Activated T-helper 9 cell treated with anti-CD3 and anti-CD28 coated beads, Interleukin-2, amount 50 U/mL, for 16 hours (primary cell): ENCODE data around the gene RASSF3.
"Not testable (repeated sequence)": the region's sequence is repeated elsewhere in the genome, so short reads cannot be mapped to it uniquely, and the experiment has no call there.

Source experiments
- DNase-seq: peaks from one replicate; pipeline ENCODE4 v3.0.0-alpha.2; 2020; ENCODE audit warnings: low read depth

RASSF3 gene, protein sequence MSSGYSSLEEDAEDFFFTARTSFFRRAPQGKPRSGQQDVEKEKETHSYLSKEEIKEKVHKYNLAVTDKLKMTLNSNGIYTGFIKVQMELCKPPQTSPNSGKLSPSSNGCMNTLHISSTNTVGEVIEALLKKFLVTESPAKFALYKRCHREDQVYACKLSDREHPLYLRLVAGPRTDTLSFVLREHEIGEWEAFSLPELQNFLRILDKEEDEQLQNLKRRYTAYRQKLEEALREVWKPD

GRCh38 chr12:64610079-64610659, at the start of gene RASSF3:
RASSF3 (plus strand) TSS chr12:64610495; CDS start chr12:64610633, 138 bp downstream.
- peak; percentile 64 for DNase-seq

DNA sequence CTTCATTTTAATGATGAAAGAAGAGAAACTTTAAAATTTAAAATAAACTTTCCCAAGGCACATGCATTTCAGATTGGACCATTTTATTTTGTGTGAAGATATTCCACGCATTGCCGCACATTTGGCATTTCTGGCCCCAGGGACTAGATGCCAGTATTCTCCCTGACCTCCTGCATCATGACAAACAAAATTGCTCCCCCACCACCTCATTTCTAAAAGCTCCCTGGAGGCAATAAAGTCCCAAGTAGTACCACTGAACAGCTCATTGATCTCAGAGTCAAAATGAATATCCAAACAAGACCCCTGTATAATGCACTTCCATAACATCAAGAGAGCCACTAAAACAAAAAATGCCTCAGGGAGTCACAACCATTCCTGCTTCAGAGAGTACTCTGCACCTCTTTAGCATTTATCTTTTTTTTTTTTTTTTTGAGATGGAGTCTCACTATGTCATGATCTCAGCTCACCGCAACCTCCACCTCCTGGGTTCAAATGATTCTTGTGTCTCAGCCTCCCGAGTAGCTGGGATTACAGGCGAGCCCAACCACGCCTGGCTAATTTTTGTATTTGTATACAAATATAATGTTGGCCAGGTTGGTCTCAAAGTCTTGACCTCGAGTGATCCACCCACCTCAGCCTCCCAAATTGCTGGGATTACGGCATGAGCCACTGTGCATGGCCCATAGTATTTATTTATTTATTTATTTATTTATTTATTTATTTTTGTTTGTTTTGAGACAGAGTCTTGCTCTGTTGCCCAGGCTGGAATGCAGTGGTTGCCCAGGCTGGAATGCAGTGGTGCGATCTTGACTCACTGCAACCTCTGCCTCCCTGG, 48.8 kb upstream of the RASSF3 start:
- no peak for DNase-seq

GRCh38 chr12:64566122-64566521, 44.2 kb upstream of the RASSF3 start:
- DNase-seq = no peak

GRCh38 chr12:64566831-64567517, 43.3 kb upstream of the RASSF3 start:
- DNase-seq = no peak

DNA sequence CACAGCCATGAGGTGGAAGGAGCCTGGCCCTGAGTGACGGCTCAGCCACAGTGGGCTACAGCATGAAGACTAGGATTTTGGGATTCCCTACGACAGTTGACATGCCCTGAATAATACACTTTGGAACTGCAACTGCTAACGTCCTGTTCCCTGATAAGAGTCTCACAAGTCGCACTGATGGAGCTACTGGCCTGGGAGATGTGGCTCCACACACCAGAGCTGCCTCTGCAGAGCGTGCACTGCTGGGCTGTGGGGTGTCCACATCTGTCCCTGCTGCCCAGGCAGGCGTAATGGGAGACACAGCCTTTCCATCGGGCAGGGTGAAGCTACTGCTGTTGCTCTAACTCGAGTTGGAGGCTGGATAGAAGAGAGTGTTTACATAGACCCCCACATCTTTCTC, 42.7 kb upstream of the RASSF3 start:
- DNase-seq = no peak

DNA sequence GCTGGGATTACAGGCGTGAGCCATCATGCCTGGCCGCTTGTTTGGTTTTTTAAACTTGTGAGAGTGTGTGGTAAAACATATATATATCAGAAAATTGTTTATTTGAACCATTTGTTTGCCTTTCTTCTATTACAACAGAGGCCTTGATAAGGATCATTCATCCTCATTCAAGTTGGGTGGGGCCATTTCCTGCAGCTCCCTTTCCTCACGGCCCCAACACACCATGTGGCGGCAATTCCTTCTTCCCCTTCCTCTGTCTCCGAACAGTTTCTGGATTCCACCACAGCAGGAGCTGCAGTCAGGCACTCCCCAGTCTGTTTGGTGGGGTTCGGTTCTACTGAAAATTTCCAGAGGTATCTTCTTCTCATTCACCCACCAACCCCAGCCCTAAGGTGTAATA, 42.0 kb upstream of the RASSF3 start:
- DNase-seq = no peak

DNA sequence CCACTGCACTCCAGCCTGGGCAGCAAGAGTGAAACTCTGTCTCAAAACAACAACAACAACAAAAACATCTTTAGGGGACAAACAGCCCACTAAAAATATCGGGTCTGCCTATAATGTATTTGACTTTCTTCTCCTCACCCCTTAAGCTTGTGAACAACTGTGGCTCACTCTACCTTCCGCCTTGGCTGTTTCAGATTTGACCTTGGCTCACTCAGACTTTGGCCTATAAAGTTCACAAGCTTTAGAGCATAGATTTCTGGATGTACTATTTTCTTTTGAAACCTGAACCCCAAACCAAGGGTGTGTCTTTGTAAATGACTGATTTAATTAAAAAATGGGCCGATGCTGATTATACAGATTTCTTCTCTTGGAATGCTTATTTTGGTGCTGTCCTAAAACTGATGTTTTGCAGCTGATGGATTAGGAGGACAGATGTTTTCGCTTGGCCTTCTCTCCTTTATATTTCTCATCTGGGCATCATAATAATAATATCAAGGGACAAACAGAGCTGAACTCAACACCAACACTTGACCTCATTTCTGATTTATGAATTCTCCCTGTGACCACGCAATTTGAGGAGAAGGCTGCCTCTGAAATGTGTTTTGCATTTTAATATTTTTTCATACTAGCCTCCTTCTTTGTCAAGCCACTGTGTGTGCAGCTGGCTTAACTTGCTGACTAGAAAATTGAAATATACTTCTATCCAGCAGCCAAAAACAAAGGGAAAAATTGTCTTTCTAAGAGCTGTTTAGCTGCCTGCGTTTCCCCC, 40.2 kb upstream of the RASSF3 start:
- DNase-seq = no peak

DNA sequence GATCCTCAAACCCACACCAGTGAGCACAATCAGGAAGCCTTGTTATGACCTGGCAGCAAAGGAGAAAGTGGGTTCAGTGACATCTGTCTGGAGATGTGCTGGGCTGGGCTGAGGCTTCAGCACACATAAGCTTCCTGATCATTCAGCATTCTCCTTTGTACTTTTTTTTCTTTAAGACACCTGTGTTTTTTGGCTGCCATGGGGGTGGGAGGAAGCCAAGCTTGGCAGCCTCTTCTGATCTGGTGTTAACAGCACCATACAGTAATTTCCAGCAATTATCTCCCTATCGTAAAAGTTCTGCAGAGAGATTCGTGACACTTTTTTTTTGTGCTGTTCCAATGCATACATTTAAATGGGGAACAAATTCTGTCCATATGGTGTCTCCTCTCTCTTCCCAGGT, 38.9 kb upstream of the RASSF3 start:
- DNase-seq = no peak

- no peak for DNase-seq
These were observed 38.1 kb upstream of the RASSF3 start for GRCh38 chr12:64572241-64572640.

DNA sequence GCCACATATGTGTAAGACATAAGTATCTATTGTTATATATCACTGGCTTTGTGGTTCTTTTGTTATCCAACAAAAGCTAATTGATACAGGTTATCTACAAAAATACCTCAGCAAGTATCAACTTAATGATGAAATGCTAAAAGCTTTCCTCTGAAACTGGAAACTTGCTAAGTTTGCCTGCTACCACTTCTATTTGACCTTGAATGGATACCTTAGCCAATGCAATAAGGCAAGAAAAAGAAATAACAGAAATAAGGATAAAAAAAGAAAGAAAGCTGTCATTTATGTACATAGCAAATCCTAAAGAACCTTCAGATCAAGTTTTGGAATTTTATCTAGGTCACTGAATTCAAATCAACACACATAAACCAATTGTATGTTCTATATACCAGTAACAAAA, 35.5 kb upstream of the RASSF3 start:
- DNase-seq = no peak

- no peak for DNase-seq
These were observed 33.2 kb upstream of the RASSF3 start for GRCh38 chr12:64577046-64577445.

- no peak for DNase-seq
These were observed 31.7 kb upstream of the RASSF3 start for GRCh38 chr12:64578566-64578965.

GRCh38 chr12:64580681-64581080, 29.6 kb upstream of the RASSF3 start:
- no peak for DNase-seq

DNA sequence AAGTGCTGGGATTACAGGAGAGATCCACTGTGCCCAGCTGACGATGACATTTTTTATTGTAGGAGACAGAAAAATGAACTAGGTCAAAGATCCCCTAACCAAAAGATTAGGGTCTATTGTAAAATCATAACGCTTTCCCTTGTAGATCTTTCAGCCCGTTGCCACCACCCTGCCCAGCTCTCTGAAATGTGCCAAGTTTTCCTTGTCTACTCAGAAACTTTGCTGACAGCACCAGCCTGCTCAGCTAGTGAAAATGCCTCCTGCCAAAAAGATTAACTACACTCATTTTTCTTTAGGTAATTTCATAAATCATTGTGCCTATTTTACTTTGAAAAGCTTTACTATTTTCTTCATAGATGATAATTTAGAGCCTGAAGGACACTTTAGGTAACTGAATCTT, 28.2 kb upstream of the RASSF3 start:
- no peak for DNase-seq

GRCh38 chr12:64582862-64583261, 27.4 kb upstream of the RASSF3 start:
- DNase-seq = no peak

GRCh38 chr12:64583395-64583770, 26.9 kb upstream of the RASSF3 start:
- DNase-seq = not testable (repeated sequence)

DNA sequence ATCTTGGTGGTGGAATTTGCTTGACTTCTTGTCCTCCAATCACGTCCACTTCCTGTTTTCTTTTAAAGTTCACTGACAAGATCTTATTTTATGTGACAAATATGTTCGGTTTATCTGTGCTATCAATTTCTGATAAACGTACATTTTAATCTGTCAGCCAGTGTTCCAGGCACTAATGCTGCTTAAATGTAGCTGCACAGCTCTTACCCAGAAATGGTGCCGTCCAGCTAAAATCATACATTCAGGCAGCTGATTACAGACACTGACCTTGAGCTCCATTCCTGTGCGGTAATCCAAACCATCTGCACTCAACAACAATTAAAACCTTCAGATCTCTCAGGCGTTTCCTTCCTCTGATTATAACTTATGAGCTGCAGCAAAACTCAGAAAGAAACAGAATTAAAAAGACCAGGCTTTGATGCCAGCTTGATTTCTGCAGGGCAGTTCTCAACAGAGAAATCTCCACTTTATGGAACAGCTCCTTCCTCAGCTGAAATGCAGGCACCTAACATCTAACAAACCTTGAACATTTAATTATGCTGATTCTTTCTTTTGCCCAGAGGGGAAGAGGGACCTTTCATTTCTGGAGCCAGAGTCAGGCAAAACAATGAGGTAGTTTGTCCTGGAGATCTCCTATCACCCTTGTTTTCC, 26.4 kb upstream of the RASSF3 start:
- no peak for DNase-seq

- DNase-seq = no peak
These were observed 25.2 kb upstream of the RASSF3 start for GRCh38 chr12:64585104-64585503.

DNA sequence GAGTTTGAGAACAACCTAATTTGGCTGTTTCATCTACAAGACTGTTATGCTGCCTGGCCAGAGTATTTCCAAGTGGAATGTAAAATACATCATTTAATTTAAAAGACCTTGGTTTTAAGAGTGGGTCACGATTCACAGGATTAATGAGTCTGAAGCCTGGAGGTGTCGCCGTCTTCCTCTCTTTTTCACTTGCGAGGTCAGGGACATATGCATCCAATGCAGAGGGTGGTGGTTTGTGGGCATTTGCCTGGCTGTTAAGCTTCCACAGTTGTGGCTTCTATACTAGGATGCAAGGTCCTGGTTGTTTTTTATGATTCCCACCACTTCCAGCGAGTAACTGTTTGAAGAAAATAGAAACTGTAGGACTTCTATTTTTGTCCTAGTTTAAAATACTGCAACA, 22.8 kb upstream of the RASSF3 start:
- no peak for DNase-seq

GRCh38 chr12:64590183-64590582, 20.1 kb upstream of the RASSF3 start:
- DNase-seq = no peak
